ENCODE measurements around the gene MUC13.

MUC13 gene

GRCh38 chr3:124856677-124857076 is 77.9 kb downstream of the MUC13 start:
- H3K4me1 Mint-ChIP-seq: no peaks in the 10 kb centered on the region
- no peaks in the 10 kb centered on the region for H3K9me3 Mint-ChIP-seq
- no peak for DNase-seq
- H3K27ac Mint-ChIP-seq: no peak overlapping the region
- no peak overlapping the region for H3K4me3 Mint-ChIP-seq
- no peaks in the 10 kb centered on the region for H3K36me3 Mint-ChIP-seq
- no peak for ATAC-seq (replicated peaks)
- peaks cover 19 to 31% of the 10 kb centered on the region in 2 donors for H3K27me3 Mint-ChIP-seq

Data from stimulated activated naive B cell treated with anti-CD40 and anti-IgM and Interleukin-4, amounts not matched to agents 10 μg/mL and 1 μg/mL and 100 μg/mL, for 72 hours (primary cell).